Pancreas (tissue), 10 donors: ENCODE measurements around the gene FNDC3B. TPM values are rescaled to one million over a fixed set of nuclear protein-coding genes. Genes with fewer than 3 reads are reported as not detected.

ENCODE experiments used
- ATAC-seq, 4 donors: fragments of 200-7000 bp; cut with Tn5 transposase; one replicate each; pipeline versions ENCODE4 v1.8.0 to v1.9.1; 2020; ENCODE audit warnings: mild to moderate bottlenecking in 4 of 4, moderate library complexity in 4 of 4
- DNase-seq, 6 donors: peaks; one replicate each; pipeline ENCODE4 v3.0.0-alpha.2; 2020
- FAIRE-seq: peaks from 2 replicates; lab custom pipeline; 2012; peaks lifted over from hg19 to GRCh38; lab: Jason Lieb, UNC
- H3K27ac ChIP-seq, 4 donors: fragments of 200-600 bp; sonication (generic); 1 replicate in 3 of 4; 2 replicates in 1 of 4; pipeline versions ENCODE4 v1.5.0 to v1.8.0; 2020
- H3K27me3 ChIP-seq, 4 donors: fragments of 200-600 bp; one replicate each; pipeline ENCODE4 v1.8.0; 2021
- H3K36me3 ChIP-seq, 3 donors: fragments of 200-600 bp; sonication (generic) in 1 of 3; one replicate each; pipeline versions ENCODE4 v1.5.0 to v1.8.0; 2020 to 2021
- H3K4me1 ChIP-seq, 3 donors: fragments of 200-600 bp; one replicate each; pipeline ENCODE4 v1.8.0; 2021
- H3K4me3 ChIP-seq, 4 donors: fragments of 200-600 bp; sonication (generic) in 2 of 4; one replicate each; pipeline versions ENCODE4 v1.5.0 to v1.8.0; 2020 to 2021
- H3K9me3 ChIP-seq, 4 donors: fragments of 200-600 bp; one replicate each; pipeline ENCODE4 v1.8.0; 2021
- WGBS, 2 donors: extraction: QIAGEN DNeasy Blood & Tissue Kit; methylation state at CpG; one replicate each; pipeline ENCODE4 v1.1.7; 2013; 5-methylcytosine and 5-hydroxymethylcytosine counted together
- intact Hi-C, 3 donors: fragments of 100-400 bp; cut with DNase I; formaldehyde crosslinking; loops; one replicate each; pipeline versions ENCODE4 v1.11.1 to v1.14.2; 2022
- polyA plus RNA-seq, 2 donors: library from polyadenylated mRNA; stranded (reverse); fragments of 200-250 nt; gene quantifications; one replicate each; pipeline ENCODE4 v1.2.3, GENCODE V29; 2013
- total RNA-seq, 6 donors: library from RNA; stranded (reverse); fragmentation: NEBNext Ultra II Directional in 4 of 6; extraction: Animal tissue kit (Norgen Biotek cat#: 25700) in 4 of 6; gene quantifications; one replicate each; pipeline versions ENCODE4 v1.2.1 to v1.2.4, GENCODE V29; 2021 to 2023
- TF ChIP-seq, protein P1 (sequence below), 4 donors: fragments of 200-600 bp; sonication (generic) in 3 of 4; IDR thresholded peaks; one replicate each; pipeline versions ENCODE4 v1.5.0 to v1.8.0; 2021; ENCODE audit warnings: antibody characterized with exemption in 4 of 4
- donor health status: healthy with polysubstance abuse.
- donor health status: DM: no; HTN: no; CAD: no; lungs with moderate emphysema.
- donor health status: DM: no; HTN: no; CAD: no.
- donor health status: control.
- donor health status: control.
- donor health status: Bipolar disorder and iron deficiency.
- donor health status: DM: yes; HTN: yes; CAD: no.
- donor health status: DM: no; HTN: no; CAD: no.
- donor health status: DM: no; HTN: no; CAD: no.
- donor health status: DM: yes; HTN: yes; CAD: no.

The FNDC3B gene
- total and polyA plus RNA-seq, 8 donors: 9.3 to 126 (median 73.2) TPM

DNA sequence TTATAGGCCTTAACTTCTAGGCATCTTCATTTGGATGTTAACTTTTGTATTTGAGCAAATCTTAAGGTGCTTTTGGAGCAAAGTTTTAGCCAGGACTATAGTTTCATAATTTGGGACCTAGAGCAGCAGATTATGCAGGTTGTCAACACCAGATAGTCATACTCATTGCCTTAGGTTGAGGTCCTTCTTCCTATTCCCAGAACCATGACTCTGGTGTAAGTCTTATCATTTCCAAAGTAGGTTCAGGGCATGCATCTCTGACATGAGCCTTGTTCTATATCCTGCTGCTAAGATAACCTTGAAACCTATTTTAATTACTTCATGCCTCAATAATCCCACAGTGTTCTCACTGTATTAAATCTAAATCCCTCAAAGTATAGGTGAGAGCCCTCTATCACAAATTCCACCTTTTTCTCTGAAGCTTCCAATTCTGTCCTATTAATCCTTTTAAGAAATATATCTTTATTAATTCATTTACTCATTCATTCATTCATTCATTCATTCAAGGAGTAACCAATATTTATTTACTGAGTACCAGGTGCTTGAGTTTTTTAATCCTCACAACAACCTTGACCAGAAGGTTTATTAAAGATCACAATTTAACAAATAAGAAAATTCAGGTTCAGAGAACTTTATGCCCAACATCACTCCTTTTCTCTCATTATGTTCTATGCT, 2.7 kb upstream of the FNDC3B start:
- no peak overlapping the region for H3K4me3 ChIP-seq
- peaks cover 3 to 8% (median 8%) of the 10 kb centered on the region in 3 donors for H3K4me1 ChIP-seq
- intact Hi-C loops: no loop called here
- no peaks in the 10 kb centered on the region for H3K27me3 ChIP-seq
- no peak for FAIRE-seq
- H3K36me3 ChIP-seq: no peaks in the 10 kb centered on the region
- H3K9me3 ChIP-seq: no peaks in the 10 kb centered on the region
- H3K27ac ChIP-seq: no peak overlapping the region
- ATAC-seq: no peak
- DNase-seq: no peak
- TF ChIP-seq, protein P1, sequence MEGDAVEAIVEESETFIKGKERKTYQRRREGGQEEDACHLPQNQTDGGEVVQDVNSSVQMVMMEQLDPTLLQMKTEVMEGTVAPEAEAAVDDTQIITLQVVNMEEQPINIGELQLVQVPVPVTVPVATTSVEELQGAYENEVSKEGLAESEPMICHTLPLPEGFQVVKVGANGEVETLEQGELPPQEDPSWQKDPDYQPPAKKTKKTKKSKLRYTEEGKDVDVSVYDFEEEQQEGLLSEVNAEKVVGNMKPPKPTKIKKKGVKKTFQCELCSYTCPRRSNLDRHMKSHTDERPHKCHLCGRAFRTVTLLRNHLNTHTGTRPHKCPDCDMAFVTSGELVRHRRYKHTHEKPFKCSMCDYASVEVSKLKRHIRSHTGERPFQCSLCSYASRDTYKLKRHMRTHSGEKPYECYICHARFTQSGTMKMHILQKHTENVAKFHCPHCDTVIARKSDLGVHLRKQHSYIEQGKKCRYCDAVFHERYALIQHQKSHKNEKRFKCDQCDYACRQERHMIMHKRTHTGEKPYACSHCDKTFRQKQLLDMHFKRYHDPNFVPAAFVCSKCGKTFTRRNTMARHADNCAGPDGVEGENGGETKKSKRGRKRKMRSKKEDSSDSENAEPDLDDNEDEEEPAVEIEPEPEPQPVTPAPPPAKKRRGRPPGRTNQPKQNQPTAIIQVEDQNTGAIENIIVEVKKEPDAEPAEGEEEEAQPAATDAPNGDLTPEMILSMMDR (IDR thresholded peaks at IDR 0.05): no peak

DNA sequence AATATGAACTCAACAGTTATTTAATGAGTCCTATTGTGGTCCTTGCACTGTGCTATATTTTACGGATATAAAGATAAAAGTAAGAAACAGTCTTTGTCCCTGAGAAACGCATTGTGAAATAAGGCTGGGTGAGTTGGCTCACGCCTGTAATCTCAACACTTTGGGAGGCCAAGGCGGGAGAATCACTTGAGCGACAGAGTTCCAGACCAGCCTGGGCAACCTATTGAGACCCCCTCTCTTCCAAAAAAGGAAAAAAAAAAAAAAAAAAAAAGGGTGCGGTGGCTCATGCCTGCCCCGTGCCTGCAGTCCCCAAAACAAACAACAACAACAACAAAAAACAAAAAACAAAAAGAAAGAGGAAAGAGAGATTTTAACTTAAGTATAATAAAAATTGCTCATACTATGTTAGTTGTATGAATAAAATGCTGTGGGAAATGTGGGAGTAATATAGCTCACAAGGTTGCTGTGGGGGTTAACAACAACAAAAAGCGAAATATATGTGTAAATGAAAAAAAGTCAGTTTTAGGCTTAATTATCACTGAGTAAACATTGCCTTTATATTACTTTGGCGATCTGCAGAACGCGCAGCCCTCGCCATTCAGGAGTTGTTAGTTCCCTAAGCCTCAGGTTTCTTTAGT, 461 bp upstream of the FNDC3B start:
- no peaks in the 10 kb centered on the region for H3K36me3 ChIP-seq
- DNase-seq (no peak), ATAC-seq (no peak), FAIRE-seq (no peak)
- H3K4me3 ChIP-seq: peak overlapping the region; percentile 90 to 100 (median 97)
- H3K27ac ChIP-seq: peak overlapping the region; percentile 94 to 100 (median 99)
- 23 to 28% methylated on average over 12 of the region's 12 CpGs for WGBS, 2 donors
- TF ChIP-seq, protein P1 (IDR thresholded peaks at IDR 0.05): no peak
- no peaks in the 10 kb centered on the region for H3K27me3 ChIP-seq
- peaks cover 8 to 15% (median 8%) of the 10 kb centered on the region in 3 donors for H3K4me1 ChIP-seq
- no peaks in the 10 kb centered on the region for H3K9me3 ChIP-seq
- intact Hi-C loops: no loop called here

DNA sequence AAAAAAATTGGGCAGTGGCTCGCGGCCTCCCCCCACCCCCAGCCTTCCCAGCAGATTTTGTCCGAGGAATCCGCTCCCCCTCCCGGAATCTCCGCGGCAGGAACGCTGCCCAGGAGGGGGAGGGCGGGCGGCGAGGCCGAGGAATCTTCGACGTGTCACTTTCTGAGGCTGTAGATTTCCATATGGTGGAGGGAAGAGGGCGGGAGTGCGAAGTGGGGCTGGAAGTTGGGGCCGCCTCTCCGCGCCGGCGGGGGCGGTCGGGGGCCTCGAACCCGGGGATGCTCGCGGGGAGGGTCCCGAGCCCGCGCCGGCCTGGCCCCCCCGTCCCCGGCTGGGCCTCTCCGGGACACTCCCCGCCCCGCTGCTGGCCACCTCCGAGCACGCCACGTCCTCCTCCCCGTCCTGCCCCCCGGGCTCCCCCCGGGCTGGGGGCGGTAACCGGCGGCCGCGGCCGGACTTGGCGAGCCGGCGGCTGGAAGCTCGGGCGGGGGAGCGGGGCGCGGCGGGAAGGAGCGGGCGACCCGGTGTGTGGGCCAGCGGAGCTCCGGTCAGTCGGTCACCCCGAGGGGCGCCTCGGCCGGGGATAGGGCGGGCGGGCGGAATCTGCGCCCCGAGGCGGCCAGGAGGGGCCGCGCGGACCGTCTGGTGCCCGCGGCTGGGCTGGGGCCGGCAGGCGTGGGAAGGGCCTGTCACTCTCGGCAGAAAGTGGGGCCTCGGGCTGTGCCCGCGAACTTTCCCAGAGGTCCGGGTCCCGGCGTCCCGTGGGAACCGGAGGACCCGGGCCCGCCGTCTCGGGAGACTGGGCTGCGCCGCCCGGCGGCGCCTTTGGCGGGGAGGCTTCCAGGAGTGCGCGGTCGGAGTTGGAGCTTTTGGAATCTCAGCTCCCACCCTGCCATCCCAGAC, 951 bp downstream of the FNDC3B start:
- ATAC-seq (peak; percentile 68 to 84 (median 78)), FAIRE-seq (no peak), DNase-seq (peak; percentile 84 to 95 (median 92))
- peak overlapping the region; percentile 90 to 100 (median 97) for H3K4me3 ChIP-seq
- no peaks in the 10 kb centered on the region for H3K9me3 ChIP-seq
- no peaks in the 10 kb centered on the region for H3K27me3 ChIP-seq
- H3K36me3 ChIP-seq: no peaks in the 10 kb centered on the region
- TF ChIP-seq, protein P1 (IDR thresholded peaks at IDR 0.05): no peak
- intact Hi-C loops: loop anchor here in 1 of 3 donors (10.0 kb wide), 1 partner anchor 54 kb away; no protein-coding TSS in a partner anchor
- peak overlapping the region; percentile 94 to 100 (median 99) for H3K27ac ChIP-seq
- peaks cover 8 to 27% (median 11%) of the 10 kb centered on the region in 3 donors for H3K4me1 ChIP-seq
- WGBS, 2 donors: 0 to 1% methylated on average over 58 to 103 of the region's 103 CpGs

DNA sequence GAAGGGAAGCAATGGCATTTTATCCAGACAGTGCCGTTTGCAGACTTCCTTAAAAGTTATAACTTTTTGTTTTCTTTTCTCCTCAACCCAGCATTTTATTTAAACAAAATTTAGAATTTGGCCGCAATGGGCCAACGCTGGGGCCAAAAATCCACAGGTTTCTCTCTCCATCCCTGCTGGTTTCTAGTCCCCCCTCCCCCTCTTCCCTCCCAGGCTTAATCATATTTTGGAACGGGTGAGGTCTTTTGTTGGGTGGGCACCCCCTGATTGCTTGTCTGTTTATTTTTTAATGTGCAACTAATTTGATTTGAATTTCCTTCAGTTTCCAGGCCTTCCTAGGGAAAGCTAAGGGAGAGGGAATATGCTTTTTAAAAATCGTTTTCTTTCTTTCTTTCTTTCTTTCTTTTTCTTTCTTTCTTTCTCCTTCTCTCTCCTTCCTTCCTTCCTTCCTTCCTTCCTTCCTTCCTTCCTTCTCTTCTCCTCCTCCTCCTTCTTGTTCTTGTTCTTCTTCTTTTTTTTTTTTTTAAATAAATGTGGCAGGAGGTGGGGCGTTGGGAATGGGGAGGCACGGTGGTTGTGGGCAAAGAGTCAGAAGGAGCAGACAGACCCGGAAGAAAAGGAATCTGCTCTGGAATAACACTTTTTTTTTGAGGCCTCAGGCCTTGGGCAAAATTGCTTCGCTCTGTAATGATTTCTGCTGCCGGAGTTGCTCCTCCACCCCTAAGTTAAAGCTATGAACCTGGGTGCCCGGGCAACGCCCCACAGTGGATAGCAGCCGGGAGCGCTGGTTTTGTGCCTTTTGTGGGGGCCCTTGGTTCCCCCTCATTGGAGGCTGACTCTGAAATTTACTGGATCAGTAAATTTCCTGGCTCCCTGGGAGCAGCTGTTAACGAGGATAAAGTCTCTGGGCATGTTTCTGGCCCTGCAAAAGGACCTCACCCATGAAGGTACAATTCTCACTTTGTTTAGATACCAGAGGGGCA, 1.9 kb downstream of the FNDC3B start:
- TF ChIP-seq, protein P1 (IDR thresholded peaks at IDR 0.05): no peak
- no peaks in the 10 kb centered on the region for H3K27me3 ChIP-seq
- H3K4me1 ChIP-seq: peaks cover 13 to 28% (median 15%) of the 10 kb centered on the region in 3 donors
- ATAC-seq: peak in 3 of 4 donors; percentile 2 to 4 (median 4)
- no peak for FAIRE-seq
- intact Hi-C loops: loop anchor here in 1 of 3 donors (10.0 kb wide), 1 partner anchor 54 kb away; no protein-coding TSS in a partner anchor
- WGBS, 2 donors: 2 to 5% methylated on average over 15 of the region's 15 CpGs
- H3K4me3 ChIP-seq: peak overlapping the region; percentile 90 to 100 (median 97)
- no peaks in the 10 kb centered on the region for H3K36me3 ChIP-seq
- H3K9me3 ChIP-seq: no peaks in the 10 kb centered on the region
- DNase-seq: peak in 2 of 6 donors; percentile 27 to 37
- H3K27ac ChIP-seq: peak overlapping the region; percentile 94 to 100 (median 99)
